HG03565 (cell line): ENCODE data around the gene IFNL3.
"Not testable (repeated sequence)": the region's sequence is repeated elsewhere in the genome, so short reads cannot be mapped to it uniquely, and the experiment has no call there.

Source experiments
- ATAC-seq: cut with Tn5 transposase; IDR thresholded peaks from one replicate; pipeline ENCODE4 v1.9.1; 2021; ENCODE audit warnings: mild to moderate bottlenecking, moderate library complexity; ENCODE audit not compliant: unreplicated experiment

The IFNL3 gene

DNA sequence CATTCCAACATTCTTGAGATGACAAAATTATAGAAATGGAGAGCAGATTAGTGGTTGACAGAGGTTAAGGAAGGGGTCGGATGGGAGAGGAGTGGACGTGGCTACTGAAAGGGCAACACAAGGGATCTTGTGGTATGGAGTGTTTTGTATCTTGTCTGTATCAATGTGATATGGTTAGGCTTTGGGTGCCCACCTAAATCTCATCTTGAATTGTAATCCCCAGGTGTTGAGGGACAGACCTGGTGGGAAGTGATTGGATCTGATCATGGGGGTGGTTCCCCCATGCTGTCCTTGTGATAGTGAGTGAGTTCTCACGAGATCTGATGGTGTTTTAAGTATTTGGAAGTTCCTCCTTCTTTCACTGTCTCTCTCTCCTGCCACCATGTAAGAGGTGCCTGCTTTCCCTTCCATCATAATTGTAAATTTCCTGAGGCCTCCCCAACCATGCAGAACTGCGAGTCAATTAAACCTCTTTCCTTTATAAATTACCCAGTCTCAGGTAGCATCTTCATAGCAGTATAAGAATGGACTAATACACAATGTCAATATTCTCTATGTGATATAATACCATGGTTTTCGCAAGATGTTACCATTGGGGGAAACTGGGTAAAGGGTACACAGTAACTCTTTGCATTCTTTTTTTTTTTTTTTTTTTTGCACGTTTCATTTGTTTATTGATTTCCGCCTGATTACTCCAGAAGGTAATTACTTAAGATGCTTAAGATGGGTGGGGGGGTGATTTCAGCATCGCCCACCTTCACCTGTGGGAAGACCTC lies 8.8 kb upstream of the IFNL3 start:
- no peak for ATAC-seq

DNA sequence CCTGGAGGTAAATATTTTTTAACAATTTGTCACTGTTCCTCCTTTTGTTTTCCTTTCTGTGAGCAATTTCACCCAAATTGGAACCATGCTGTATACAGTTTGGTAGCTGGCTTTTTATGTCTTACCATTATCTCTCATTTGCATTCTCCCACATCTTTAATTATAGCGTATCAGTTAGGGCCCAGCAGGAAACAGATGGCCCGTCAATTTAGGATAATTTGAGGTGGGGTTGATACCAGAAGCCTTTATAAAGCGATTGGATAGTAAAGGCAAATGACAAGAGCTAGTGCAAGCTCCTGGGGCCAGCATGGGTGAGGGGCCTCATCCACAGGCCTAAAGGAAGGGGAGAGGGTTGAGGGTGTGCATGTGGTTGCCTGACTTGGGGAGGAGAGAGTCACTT lies 7.7 kb upstream of the IFNL3 start:
- ATAC-seq = no peak

DNA sequence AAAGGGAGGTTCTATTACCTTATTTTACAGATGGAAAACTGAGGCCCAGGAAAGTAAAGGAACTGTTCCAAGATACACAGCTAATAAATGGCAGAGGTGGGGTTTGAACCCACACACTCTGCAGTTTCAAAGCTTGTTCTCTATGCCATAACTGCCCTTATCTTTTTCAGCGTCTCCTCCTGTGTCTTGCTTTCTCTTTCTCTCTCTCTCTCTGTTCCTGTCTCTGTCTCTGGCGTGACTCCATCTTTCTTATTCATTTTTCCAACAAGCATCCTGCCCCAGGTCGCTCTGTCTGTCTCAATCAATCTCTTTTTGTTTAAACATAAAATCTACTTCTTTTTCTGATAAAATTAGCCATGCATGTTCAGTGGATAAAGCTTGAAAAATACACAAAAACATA lies 7.0 kb upstream of the IFNL3 start:
- no peak for ATAC-seq

GRCh38 chr19:39251081-39251480 lies 6.3 kb upstream of the IFNL3 start:
- ATAC-seq = no peak

DNA sequence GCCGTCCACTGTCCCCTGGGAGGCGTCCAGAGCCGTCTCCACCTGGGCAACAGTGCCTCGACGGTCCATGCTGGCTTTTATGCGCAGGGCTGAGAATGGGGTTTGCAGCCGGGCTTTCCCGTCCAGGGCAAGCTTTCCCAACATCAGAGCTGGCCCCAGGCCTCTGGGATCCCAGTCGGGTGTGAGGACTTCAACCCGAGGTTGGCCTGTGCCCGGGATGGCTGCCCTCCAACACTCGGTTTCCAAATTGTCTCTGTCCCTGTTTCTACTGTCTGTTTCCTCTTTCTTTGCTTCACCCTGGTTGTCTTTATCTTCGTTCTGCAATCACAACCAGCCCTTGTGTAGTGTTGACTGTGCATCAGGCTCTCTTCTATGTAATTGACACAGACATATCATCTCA lies 4.0 kb upstream of the IFNL3 start, which contains the start of gene IFNL4:
Gene IFNL4 (minus strand): TSS at position 51 of the 400 bp plus-strand sequence.
- no peak for ATAC-seq

- ATAC-seq = no peak
These were observed 3.2 kb upstream of the IFNL3 start for GRCh38 chr19:39247701-39248664.

GRCh38 chr19:39246951-39247669 lies 2.3 kb upstream of the IFNL3 start:
- ATAC-seq = no peak

- not testable (repeated sequence) for ATAC-seq
These were observed 360 bp upstream of the IFNL3 start for GRCh38 chr19:39245166-39245565.

- not testable (repeated sequence) for ATAC-seq
These were observed 1.1 kb downstream of the IFNL3 start for GRCh38 chr19:39243741-39244140.

GRCh38 chr19:39240421-39240820 lies 4.4 kb downstream of the IFNL3 start:
- no peak for ATAC-seq

DNA sequence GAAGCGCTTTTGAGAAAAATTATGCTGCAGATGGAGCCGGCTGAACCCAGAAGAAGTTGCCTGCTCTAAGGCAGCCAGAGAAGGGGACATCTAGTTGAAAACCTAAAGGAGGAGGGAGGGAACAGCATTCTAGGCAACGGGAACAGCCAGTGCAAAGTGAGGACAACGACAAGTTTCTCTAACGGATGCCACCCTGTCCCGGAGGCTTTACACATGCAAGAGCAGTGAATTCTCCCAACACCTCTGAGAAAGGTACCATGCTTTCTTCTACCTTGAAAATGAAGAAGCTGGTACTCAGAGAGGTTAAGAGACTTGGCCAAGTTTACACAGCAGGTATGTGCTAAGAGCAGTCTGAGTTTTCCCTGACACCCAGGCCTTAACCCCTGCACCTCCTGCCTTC lies 5.9 kb downstream of the IFNL3 start:
- ATAC-seq = no peak

GRCh38 chr19:39238209-39238608 lies 6.6 kb downstream of the IFNL3 start:
- no peak for ATAC-seq

DNA sequence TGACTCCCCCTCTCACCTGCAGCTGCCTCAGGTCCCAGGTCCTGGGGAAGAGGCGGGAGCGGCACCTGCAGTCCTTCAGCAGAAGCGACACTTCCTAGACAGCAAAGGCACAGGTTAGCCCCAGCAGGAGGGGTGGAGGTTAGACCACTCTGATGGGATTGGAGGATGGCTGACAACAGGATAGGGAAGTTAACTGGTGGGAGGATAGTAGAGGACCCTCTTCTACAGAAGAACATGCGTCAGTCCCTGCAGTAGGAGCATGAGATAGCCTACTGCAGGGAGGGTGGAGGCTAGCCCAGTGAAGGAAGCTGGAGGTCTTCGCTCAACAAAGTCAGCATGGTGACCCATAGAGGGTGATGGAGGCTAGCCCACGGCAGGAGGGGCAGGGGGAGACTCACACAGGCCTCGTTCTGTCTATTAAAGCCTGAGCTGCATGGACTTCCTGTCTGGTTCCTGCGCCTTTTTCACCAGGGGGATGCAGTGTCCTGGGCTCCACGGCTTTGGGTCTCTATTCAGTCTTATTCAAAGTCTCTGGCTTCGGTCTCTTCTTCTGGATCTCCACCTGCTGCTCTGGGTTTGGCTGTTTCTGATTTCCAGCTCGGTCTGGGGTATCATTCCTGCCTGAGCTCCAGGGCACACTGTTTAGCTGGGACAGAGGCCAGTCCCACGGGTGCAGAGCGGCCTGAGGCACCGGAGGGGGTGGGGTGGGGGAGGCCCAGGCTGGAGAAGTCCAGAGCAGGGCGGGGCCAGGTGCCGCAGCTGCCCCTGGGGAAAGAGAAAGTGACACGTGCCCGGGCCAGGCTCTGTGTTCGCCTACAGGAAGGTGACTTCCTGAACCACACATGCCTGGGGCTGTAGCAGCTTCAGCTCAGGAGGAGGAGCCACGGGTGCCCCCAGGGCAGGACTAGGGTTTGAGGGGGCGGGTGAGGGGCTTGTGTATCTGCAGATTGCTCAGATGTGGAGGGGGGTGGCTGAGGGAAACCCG lies 7.3 kb downstream of the IFNL3 start:
- no peak for ATAC-seq

GRCh38 chr19:39236527-39236926 lies 8.3 kb downstream of the IFNL3 start:
- ATAC-seq = no peak

DNA sequence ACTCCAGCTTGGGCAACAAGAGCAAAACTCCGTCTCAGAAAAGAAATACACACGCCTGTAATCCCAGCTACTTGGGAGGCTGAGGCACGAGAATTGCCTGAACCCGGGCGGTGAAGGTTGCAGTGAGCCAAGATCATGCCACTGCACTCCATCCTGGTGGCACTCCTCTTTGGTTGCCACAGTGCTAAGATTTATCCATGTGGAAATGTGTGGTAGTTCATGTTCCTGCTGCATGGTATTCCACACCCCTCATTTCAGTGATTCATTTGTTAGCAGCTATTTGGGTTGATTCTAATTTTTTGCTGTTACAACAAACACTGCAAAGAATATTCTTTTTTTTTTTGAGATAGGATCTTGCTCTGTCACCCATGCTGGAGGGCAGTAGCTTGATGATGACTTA lies 12.1 kb downstream of the IFNL3 start:
- ATAC-seq = no peak

- ATAC-seq = no peak
These were observed 14.6 kb downstream of the IFNL3 start for GRCh38 chr19:39230096-39230764.

DNA sequence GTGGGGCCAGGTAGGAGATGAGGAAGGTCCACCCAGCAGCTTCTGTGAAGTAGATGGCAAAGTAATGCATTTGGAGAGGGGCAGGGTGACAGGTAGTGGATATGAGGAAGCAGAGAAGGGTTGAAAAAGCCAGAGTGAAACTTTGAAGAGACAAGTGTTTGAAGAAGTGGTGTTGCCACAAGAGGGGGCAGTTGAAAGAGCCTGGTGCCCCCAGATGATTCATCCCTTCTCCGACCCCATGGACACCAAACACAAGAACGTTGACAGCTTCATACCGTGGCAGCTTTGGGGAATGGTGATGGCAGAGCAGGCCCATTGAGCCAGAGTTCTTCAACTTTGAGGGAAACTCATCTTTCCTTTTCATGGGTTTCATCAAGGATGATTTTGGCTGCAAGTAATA lies 19.9 kb downstream of the IFNL3 start:
- no peak for ATAC-seq

- no peak for ATAC-seq
These were observed 21.0 kb downstream of the IFNL3 start for GRCh38 chr19:39223703-39224279.

DNA sequence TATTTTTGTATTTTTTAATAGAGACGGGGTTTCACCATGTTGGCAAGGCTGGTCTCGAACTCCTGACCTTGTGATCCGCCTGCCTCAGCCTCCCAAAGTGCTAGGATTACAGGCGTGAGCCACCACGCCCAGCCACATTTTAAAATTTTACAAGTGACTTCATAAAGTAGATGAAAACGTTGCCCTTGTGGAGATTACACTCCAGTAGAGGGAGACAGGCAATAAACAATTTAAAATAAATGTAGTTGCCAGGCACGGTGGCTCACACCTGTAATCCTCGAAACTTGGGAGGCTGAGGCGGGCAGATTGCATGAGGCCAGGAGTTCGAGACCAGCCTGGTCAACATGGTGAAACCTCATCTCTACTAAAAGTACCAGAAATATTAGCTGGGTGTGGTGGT lies 25.7 kb downstream of the IFNL3 start:
- not testable (repeated sequence) for ATAC-seq
